Esophagus mucosa (tissue), 1 donor: ENCODE measurements around the gene CAPN14. TPM values are rescaled to one million over a fixed set of nuclear protein-coding genes. Genes with fewer than 3 reads are reported as not detected.

ENCODE experiments used
- ATAC-seq: fragments of 200-7000 bp; cut with Tn5 transposase; one replicate; pipeline ENCODE4 v1.9.1; 2020
- total RNA-seq: library from RNA; stranded (reverse); gene quantifications from one replicate; pipeline ENCODE4 v1.2.4, GENCODE V29; 2023
- donor health status: DM: yes; HTN: yes; CAD: no.

CAPN14 gene
- total RNA-seq, 1 donor from 2014 or later = 191 TPM

DNA sequence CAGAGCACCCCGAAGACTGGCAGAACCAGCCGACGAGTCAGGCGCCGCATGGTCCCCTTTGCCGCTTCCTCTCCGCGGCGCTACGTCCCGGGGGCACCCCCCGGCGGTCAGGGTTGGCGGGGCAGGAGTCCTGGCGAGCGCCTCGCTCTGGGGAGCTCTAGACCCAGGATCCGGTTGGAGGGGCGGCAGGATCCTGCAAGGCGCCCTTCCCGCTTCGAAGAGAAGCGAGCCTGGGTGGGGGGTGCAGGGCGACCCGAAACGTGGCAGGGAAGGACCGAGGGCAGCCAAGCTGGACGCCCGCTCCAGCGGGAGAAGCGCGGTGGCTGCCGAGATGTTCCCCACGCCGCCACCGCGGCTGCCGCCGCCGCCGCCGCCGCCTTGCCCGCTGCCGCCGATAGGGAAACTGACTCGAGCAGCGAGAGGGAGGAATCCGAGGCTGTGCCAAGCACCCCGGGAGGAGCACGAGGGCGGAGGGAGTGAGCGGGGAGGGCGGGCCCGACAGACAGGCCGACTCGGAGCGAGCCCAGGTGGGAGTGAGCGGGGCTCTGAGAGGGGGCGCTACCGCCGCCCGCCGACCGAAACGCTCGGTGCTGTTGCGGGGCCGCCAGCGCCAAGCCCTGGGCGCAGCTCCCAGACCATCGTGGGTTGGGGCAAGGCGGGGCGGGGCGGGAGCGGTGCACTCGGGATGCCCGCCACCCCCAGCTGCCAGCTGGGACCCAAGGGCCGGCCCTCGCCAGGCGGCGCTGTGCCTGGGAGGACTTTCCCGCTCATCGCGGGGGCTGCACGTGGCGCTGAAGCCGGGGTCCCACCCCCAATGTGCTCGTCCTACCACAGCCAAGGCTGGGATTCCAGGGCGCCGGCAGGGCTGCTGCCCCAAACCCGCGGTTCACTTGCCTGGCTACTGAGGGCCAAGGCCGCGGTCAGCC is 79.0 kb downstream of the CAPN14 start, which contains the start of gene GALNT14:
TSS of gene GALNT14 (minus strand) at position 404 of the 926 bp plus-strand sequence. CDS start at position 50, 354 bp downstream.
- peak; percentile 82 for ATAC-seq

DNA sequence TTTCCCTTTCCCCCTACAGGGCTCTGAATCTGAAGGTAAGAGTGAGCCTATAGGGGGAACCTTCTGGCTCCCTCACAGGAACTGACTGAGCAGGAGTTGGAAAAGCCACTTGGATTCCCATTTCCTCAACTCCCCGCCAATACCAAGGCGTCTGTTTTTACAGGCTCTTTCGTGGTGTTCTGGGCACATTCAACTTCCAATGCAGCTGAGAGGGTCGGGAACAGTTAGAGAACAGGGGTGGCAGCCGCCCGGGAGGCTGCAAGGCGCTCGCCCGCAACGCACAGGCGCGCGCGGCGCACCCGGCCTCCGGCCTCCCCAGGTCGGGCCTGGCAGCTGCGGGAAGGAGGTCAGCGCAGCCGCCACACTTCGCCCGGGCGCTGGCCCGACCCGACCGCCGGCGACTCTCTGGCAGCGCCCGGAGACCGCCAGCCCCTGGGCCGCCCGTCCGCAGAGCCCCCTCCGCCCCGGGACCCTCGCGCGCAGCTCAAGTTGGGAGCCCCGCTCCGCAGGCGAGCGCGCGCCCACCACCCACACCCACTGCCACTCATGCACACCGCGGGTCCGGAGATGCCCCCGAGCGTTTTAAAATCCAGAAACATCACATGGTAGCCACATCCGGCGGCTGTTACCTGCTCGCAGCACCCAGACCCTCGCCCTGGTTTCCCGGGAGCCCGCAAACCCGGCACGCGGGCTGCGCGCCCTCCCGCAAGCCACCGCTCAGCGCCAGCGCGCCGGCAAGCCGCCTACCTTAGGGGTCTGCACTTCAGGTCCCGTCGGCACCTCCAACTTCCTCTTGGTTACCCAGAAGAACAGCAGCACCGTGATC is 79.9 kb downstream of the CAPN14 start:
- peak; percentile 12 for ATAC-seq

DNA sequence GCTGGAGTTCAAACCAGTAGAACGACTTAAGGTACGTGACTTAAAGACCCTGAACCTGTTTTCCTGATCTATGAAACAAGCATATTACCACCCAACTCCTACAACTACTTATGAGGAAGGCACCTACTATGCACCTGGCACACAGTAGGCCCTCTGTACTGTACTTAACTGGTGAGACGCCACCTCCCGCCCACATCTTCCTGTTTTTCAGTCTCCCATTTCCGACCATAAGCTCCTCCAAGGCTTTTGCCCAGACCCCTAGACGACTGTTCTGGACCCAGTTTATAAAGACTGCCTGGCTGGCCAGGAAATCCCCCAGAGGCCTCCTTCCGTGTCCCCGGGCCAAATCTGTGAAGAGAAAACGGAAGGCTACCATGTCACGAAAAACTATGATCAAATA is 80.6 kb downstream of the CAPN14 start:
- no peak for ATAC-seq

DNA sequence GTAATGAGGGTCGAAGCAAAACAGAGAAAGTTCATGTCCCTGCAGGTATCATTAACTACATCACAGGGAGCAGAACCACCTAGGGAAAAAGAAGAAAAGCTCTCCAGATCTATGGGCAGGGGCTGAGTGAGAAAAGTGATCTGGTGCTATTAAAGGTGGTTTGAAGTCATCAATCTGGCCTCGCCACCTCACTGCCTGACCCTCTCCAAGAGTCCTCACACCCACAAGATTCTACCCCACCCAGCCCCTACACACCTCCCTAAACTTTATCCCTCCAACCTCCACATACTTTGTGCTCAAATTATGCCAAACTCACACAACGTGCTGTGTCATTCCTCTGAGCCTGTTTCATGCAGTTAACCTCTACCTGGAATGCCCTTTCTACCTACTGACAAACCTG is 81.3 kb downstream of the CAPN14 start:
- ATAC-seq = no peak

GRCh38 chr2:31134480-31134879 is 82.8 kb downstream of the CAPN14 start:
- no peak for ATAC-seq

GRCh38 chr2:31132786-31133185 is 84.5 kb downstream of the CAPN14 start:
- no peak for ATAC-seq

- ATAC-seq = no peak
Measured at GRCh38 chr2:31131871-31132270, 85.4 kb downstream of the CAPN14 start.

DNA sequence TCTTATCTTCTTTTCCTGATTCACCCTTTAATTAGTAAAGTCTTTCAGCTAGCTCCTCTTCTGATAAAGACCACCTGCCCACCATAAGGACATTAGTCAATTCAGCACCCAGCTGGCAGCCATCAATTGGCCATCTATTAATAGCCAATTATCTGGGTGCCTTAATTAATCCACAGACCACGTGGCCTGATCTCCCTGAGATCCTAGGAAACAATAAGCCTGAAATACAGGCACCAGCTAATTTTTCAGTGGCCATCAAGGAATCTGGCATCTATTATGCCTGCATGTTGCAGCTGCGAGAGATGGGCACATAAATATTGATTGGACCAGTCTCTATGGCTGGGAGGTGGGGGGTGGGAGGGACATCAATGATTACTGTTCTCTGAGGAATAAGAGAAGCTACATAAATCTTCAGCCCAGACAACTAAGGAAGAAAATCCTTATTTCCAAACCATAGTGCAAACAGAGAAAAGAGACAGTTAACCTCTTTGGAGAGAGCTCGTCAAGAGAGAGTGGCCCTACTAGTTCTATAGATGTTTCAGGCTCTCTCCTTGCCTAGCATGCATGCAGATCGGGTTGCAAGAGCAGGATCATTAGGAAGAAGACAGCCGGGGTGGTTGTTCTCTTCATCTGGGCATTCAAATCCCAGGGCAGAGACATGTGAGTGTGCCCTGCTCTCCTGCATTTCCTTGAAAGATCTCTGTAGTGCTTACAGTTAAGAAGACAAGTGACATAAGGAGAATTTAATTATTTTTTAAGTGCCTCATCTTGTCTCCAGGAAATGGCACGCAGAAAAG is 87.7 kb downstream of the CAPN14 start:
- no peak for ATAC-seq

DNA sequence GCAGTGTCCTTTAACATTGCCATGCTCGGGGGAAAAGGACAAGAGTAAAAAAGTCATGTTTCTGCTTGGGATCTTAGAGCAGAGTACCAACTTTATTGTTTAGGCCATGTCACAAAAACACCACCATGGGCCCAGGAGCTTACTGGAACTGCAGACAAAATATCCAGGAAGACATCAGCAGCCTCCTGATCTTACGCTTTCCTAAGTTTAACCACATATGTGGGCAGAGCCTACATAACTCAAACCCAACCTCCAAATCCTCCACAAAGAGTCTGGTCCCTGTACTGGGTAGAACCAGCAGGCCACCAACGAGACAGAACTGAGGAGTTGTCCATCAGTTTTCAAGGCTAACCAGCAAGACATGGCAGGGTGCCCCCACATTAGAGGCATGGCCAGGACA is 89.4 kb downstream of the CAPN14 start:
- no peak for ATAC-seq

DNA sequence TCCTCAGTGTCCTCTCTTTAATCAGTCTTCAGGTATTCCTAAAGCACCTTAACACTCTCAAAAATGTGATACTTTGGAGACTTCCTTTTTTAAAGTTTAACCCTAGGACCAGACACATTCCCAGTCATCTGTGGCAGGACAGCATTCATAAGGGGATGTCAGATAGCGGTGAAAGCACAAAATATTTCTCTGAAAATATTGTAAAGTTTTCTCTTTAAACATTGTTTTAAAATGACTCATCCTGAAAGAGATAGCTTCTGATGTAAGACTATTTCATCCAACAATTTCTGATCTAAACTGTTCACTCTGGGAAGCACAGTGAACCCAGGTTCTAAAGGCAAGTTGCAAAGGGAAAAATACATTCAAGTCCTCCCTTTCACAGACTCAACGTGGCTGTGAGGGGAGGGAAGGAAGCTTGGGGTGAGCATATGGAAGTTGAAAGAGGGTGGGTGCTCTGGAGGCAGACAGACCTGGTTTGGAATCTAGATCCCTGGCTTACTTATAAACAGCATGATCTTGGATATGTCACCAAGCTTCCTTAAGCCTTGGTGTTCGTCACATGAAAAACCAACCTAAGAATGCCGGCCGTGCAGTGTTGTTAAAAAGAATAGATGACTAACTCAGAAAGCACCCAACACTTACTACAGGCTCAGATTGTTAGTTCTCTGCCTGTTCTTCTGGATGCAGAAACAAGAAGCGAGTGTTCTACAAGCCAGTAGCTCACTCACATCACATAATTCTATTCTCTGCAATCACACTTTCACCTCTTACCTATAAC is 91.2 kb downstream of the CAPN14 start:
- peak; percentile 51 for ATAC-seq

DNA sequence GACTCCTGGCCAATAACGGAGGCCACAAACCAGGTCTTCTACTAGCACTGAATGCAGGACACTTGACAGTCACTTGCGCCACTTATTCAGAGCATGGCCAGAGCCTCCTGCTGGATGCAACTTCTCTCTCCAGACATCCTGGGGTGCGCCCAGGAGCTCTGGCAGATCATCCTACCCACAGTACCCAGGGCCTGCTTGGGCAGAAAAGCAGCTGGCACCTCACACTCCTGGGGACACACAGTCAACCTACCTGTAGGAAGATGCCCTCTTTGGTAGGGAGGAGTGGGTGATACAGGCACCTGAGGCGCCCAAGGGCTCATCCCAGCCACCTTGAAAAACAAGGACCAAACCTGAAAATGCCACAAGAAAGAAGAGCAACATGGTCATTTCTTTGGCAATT is 92.4 kb downstream of the CAPN14 start:
- ATAC-seq = no peak

Other genes with a start within 250 kb of the CAPN14 start
- gene GALNT14, start 79.1 kb downstream of the CAPN14 start, total RNA-seq = 26.7 TPM
- gene EHD3, start 16.6 kb upstream of the CAPN14 start, total RNA-seq = 43.4 TPM
- 39.7 TPM for gene XDH, start 197.2 kb upstream of the CAPN14 start, total RNA-seq